Upper lobe of left lung (tissue), 6 donors: Measurements from ENCODE around the gene GIN1. TPM values are rescaled to one million over a fixed set of nuclear protein-coding genes. Genes with fewer than 3 reads are reported as not detected.
"Not testable (repeated sequence)": the region's sequence is repeated elsewhere in the genome, so short reads cannot be mapped to it uniquely, and the experiment has no call there.

Experiments used
- ATAC-seq, 2 donors: fragments of 200-7000 bp; cut with Tn5 transposase; one replicate each; pipeline ENCODE4 v1.9.1; 2022; ENCODE audit warnings: mild to moderate bottlenecking in 2 of 2, moderate library complexity in 2 of 2; ENCODE audit not compliant: low FRiP score in 2 of 2
- DNase-seq, 2 donors: peaks; one replicate each; pipeline ENCODE4 v3.0.0-alpha.2; 2019 to 2020
- H3K27ac ChIP-seq, 4 donors: fragments of 200-600 bp; sonication (generic); one replicate each; pipeline ENCODE4 v1.5.1; 2016 to 2019
- H3K27me3 ChIP-seq, 4 donors: fragments of 200-600 bp; sonication (generic); one replicate each; pipeline ENCODE4 v1.5.1; 2017 to 2019
- H3K36me3 ChIP-seq, 4 donors: fragments of 200-600 bp; sonication (generic); one replicate each; pipeline ENCODE4 v1.5.1; 2016 to 2019
- H3K4me1 ChIP-seq, 4 donors: fragments of 200-600 bp; sonication (generic); one replicate each; pipeline ENCODE4 v1.5.1; 2018 to 2019
- H3K4me3 ChIP-seq, 4 donors: fragments of 200-600 bp; sonication (generic); one replicate each; pipeline ENCODE4 v1.5.1; 2017 to 2019; ENCODE audit warnings: mild to moderate bottlenecking in 2 of 4, moderate library complexity in 1 of 4
- H3K9me3 ChIP-seq, 4 donors: fragments of 200-600 bp; sonication (generic); one replicate each; pipeline ENCODE4 v1.5.1; 2018 to 2019
- EP300 ChIP-seq, 4 donors: sonication (generic); formaldehyde crosslinking; IDR thresholded peaks; one replicate each; pipeline ENCODE4 v1.5.1; 2017; ENCODE audit warnings: antibody characterized with exemption in 4 of 4, control low read depth in 2 of 4
- POLR2A ChIP-seq, 4 donors: fragments of 450-650 bp; IDR thresholded peaks; one replicate each; pipeline ENCODE4 v1.5.1; 2016 to 2017; ENCODE audit warnings: antibody characterized with exemption in 4 of 4, mild to moderate bottlenecking in 2 of 4
- POLR2AphosphoS5 ChIP-seq, 2 donors: sonication (generic); formaldehyde crosslinking; IDR thresholded peaks; one replicate each; pipeline ENCODE4 v1.5.1; 2017; ENCODE audit warnings: antibody characterized with exemption in 2 of 2
- WGBS, 2 donors: methylation state at CpG; one replicate each; pipeline ENCODE4 v1.1.5; 2017 to 2018; 5-methylcytosine and 5-hydroxymethylcytosine counted together
- total RNA-seq, 6 donors: library from RNA; depleted of rRNA in 4 of 6; stranded (reverse); fragments of >200 nt in 4 of 6; gene quantifications; one replicate each; pipeline versions ENCODE4 v1.1.0 to v1.2.1, GENCODE V29; 2016 to 2021
- TF ChIP-seq, protein P1 (sequence below), 6 experiments: fragments of 450-650 bp in 4 of 6; fragments of 200-600 bp in 2 of 6; sonication (generic) in 2 of 6; IDR thresholded peaks; one replicate each; pipeline ENCODE4 v1.5.1; 2016 to 2019; ENCODE audit warnings: antibody characterized with exemption in 6 of 6
- donor health status: DM: no; HTN: no; CAD: no; lungs with moderate emphysema.
- donor health status: DM: no; HTN: yes; CAD: no; lungs with severe emphysema.

GIN1 gene
- total RNA-seq, 6 donors from 2014 or later: 2.1 to 10.7 (median 5.8) TPM

DNA sequence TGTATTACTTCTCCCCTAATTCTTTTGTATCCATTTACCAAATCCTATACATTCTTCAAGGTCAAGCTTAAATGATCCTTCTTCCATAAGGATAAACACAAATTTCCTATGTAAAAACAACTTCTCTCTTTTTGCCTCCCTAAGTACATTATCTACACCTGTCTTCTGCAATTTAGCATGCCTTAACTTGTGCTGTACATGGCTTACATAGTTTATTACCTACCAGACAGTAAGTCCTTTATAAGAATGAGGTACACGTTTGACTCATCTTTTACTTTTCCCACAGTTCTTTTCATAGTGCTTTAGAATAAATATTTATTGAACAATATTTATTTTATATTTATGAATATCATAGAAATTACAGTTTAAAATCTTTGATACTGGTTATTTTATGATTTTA is 33.4 kb downstream of the GIN1 start:
- Histone ChIP-seq H3K36me3 (peaks cover 4 to 55% (median 7%) of the 10 kb centered on the region in 4 donors), H3K4me1 (no peaks in the 10 kb centered on the region), H3K4me3 (no peak overlapping the region), H3K27ac (no peak overlapping the region), H3K27me3 (no peaks in the 10 kb centered on the region), H3K9me3 (peaks cover 12 to 19% (median 17%) of the 10 kb centered on the region in 4 donors)
- TF ChIP-seq, protein P1, sequence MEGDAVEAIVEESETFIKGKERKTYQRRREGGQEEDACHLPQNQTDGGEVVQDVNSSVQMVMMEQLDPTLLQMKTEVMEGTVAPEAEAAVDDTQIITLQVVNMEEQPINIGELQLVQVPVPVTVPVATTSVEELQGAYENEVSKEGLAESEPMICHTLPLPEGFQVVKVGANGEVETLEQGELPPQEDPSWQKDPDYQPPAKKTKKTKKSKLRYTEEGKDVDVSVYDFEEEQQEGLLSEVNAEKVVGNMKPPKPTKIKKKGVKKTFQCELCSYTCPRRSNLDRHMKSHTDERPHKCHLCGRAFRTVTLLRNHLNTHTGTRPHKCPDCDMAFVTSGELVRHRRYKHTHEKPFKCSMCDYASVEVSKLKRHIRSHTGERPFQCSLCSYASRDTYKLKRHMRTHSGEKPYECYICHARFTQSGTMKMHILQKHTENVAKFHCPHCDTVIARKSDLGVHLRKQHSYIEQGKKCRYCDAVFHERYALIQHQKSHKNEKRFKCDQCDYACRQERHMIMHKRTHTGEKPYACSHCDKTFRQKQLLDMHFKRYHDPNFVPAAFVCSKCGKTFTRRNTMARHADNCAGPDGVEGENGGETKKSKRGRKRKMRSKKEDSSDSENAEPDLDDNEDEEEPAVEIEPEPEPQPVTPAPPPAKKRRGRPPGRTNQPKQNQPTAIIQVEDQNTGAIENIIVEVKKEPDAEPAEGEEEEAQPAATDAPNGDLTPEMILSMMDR (IDR thresholded peaks at IDR 0.05): no peak
- TF ChIP-seq POLR2A (IDR thresholded peaks at IDR 0.05) (no peak), POLR2AphosphoS5 (IDR thresholded peaks at IDR 0.05) (no peak), EP300 (IDR thresholded peaks at IDR 0.05) (no peak)
- no peak for DNase-seq
- WGBS, 2 donors: 94 to 97% methylated on average over 1 of the region's 1 CpG
- no peak for ATAC-seq

DNA sequence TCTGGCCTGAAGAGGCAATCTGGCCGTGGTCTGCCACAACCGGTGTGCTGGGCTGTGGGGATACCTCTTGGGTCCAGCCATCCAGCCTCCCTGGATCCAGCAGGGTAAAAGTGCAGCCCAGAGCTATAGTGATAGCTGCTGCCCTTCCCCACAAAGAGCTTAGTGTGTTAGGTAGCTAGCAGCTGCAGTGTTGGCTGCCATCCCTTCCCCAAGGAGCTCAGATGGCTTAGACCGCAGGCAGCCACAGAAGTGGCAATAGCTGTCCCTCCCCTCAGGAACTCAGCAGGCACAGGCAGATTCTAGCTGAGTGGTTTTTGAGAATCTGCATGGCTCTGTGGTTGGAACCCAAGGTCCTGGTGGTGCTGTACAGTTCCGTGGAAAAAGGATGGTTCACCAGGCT is 40.1 kb downstream of the GIN1 start:
- H3K27ac ChIP-seq: no peak overlapping the region
- no peaks in the 10 kb centered on the region for H3K27me3 ChIP-seq
- no peak for ATAC-seq
- H3K4me3 ChIP-seq: no peak overlapping the region
- WGBS, 2 donors: 76 to 100% methylated on average over 2 to 3 of the region's 4 CpGs
- H3K4me1 ChIP-seq: no peaks in the 10 kb centered on the region
- no peak for DNase-seq
- H3K9me3 ChIP-seq: peaks cover 28 to 76% (median 70%) of the 10 kb centered on the region in 4 donors
- TF ChIP-seq EP300 (IDR thresholded peaks at IDR 0.05): no peak
- no peak for TF ChIP-seq POLR2A (IDR thresholded peaks at IDR 0.05)
- TF ChIP-seq, protein P1 (IDR thresholded peaks at IDR 0.05): no peak
- TF ChIP-seq POLR2AphosphoS5 (IDR thresholded peaks at IDR 0.05): no peak
- H3K36me3 ChIP-seq: peaks cover 0 to 6% (median 2%) of the 10 kb centered on the region in 4 donors

DNA sequence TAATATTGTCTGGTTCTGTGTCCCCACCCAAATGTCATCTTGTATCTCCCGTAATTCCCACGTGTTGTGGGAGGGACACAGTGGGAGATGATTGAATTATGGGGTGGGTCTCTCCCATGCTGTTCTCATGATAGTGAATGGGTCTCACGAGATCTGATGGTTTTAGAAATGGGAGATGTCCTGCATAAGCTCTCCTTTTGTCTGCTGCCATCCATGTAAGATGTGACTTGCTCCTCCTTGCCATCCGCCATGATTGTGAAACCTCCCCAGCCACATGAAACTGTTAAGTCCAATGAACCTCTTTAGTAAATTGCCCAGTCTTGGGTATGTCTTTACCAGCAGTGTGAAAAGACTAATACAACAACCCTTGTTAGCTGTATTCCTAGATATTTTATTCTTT is 44.5 kb downstream of the GIN1 start:
- no peak for ATAC-seq
- WGBS, 2 donors: 89% methylated on average over 4 of the region's 4 CpGs
- H3K4me3 ChIP-seq: no peak overlapping the region

DNA sequence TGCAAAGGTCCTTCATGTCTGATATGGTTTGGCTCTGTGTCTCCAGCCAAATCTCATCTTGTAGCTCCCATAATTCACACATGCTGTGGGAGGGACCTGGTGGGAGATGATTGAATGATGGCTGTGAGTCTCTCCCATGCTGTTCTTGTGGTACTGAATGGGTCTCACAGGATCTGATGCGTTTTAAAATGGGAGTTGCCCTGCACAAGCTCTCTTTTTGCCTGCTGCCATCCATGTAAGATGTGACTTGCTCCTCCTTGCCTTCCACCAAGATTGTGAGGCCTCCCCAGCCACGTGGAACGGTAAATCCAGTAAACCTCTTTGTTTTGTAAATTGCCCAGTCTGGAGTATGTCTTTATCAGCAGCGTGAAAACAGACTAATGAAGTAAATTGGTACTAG is 46.4 kb downstream of the GIN1 start:
- not testable (repeated sequence) for H3K36me3 ChIP-seq, H3K27ac ChIP-seq, H3K27me3 ChIP-seq, H3K4me1 ChIP-seq, DNase-seq, ATAC-seq, H3K4me3 ChIP-seq
- 70 to 80% methylated on average over 4 of the region's 4 CpGs for WGBS, 2 donors
- H3K9me3 ChIP-seq: peaks cover 7 to 57% (median 42%) of the 10 kb centered on the region in 4 donors

More for the DNA sequence above, 44.5 kb downstream of the GIN1 start:
- peaks cover 13 to 75% (median 56%) of the 10 kb centered on the region in 4 donors for H3K9me3 ChIP-seq
- TF ChIP-seq POLR2AphosphoS5 (IDR thresholded peaks at IDR 0.05): no peak
- TF ChIP-seq EP300 (IDR thresholded peaks at IDR 0.05): no peak
- TF ChIP-seq, protein P1 (IDR thresholded peaks at IDR 0.05): no peak
- no peak for TF ChIP-seq POLR2A (IDR thresholded peaks at IDR 0.05)
- no peaks in the 10 kb centered on the region for H3K27me3 ChIP-seq
- DNase-seq: no peak
- no peaks in the 10 kb centered on the region for H3K4me1 ChIP-seq
- H3K27ac ChIP-seq: no peak overlapping the region
- H3K36me3 ChIP-seq: no peaks in the 10 kb centered on the region

DNA sequence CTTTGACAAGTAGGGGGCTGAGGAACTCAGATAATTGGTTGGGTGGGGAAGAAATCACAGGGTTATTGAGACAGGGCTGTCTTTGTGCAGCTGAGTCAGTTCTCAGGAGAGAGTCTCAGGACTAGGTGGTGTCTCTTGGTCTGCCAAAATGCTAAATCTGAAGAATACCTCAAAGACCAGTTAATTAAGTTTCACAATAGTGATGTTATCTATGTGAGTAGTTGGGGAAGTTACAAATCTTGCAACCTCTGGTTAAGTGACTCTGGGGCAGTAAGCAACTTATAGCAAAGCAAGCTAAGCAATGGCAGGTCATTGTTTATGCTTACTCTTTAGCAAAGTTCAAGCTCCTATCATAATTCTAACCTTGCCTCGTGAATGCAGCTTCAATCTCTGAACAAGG is 53.6 kb downstream of the GIN1 start:
- H3K9me3 ChIP-seq: no peaks in the 10 kb centered on the region
- 48 to 66% methylated on average over 1 of the region's 1 CpG for WGBS, 2 donors
- TF ChIP-seq EP300 (IDR thresholded peaks at IDR 0.05) (no peak), POLR2AphosphoS5 (IDR thresholded peaks at IDR 0.05) (no peak), POLR2A (IDR thresholded peaks at IDR 0.05) (no peak)
- TF ChIP-seq, protein P1 (IDR thresholded peaks at IDR 0.05): no peak
- H3K36me3 ChIP-seq: no peaks in the 10 kb centered on the region
- ATAC-seq (no peak), DNase-seq (no peak)
- no peak overlapping the region for H3K27ac ChIP-seq
- H3K4me1 ChIP-seq: no peaks in the 10 kb centered on the region
- H3K4me3 ChIP-seq: no peak overlapping the region
- H3K27me3 ChIP-seq: no peaks in the 10 kb centered on the region
